ENCODE results near the gene CD180. TPM values are rescaled to one million over a fixed set of nuclear protein-coding genes. Genes with fewer than 3 reads are reported as not detected.

The CD180 gene
- total RNA-seq, 1 donor from 2014 or later: not detected

- DNase-seq (ENCODE audit: low spot score): no peak
- H3K4me3 Mint-ChIP-seq (ENCODE audit: unreplicated experiment): no peak overlapping the region
- no peaks in the 10 kb centered on the region for H3K27me3 Mint-ChIP-seq (ENCODE audit: low read depth)
- H3K27ac Mint-ChIP-seq (ENCODE audit: unreplicated experiment): no peak overlapping the region
- TF ChIP-seq CTCF (IDR thresholded peaks at IDR 0.05): no peak
- H3K9me3 Mint-ChIP-seq (ENCODE audit: low read depth): no peaks in the 10 kb centered on the region
- H3K4me1 Mint-ChIP-seq (ENCODE audit: low read depth): no peaks in the 10 kb centered on the region
- H3K36me3 Mint-ChIP-seq (ENCODE audit: low read depth): peaks cover 33% of the 10 kb centered on the region
Observed at GRCh38 chr5:67146574-67146973, 50.0 kb downstream of the CD180 start.

- Mint-ChIP-seq H3K9me3 (ENCODE audit: low read depth) (no peaks in the 10 kb centered on the region), H3K36me3 (ENCODE audit: low read depth) (peaks cover 23% of the 10 kb centered on the region), H3K4me3 (ENCODE audit: unreplicated experiment) (no peak overlapping the region), H3K27me3 (ENCODE audit: low read depth) (no peaks in the 10 kb centered on the region), H3K27ac (ENCODE audit: unreplicated experiment) (no peak overlapping the region), H3K4me1 (ENCODE audit: low read depth) (no peaks in the 10 kb centered on the region)
- no peak for DNase-seq (ENCODE audit: low spot score)
- no peak for TF ChIP-seq CTCF (IDR thresholded peaks at IDR 0.05)
Observed at GRCh38 chr5:67144183-67144639, 52.4 kb downstream of the CD180 start.

DNA sequence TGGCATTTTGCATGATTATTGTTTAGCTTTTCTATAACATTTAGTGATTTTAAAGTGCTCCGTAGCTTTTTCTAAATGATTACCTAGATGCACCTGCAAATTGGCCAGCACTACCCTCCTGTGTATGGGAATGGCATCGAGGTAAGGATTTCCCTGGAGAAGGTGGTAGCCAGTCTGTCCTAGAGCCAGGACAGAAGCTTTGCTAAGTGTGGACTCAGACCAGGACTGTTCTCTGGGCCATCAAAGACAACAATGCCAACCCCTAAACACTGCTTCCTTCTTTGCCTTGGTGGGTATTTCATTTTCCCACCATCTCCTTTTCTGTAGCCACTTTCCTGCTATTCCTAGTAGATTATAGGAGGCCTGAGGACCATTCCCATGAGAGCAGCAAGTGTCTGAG lies 53.0 kb downstream of the CD180 start:
- Mint-ChIP-seq H3K4me3 (ENCODE audit: unreplicated experiment) (no peak overlapping the region), H3K36me3 (ENCODE audit: low read depth) (peaks cover 23% of the 10 kb centered on the region), H3K27me3 (ENCODE audit: low read depth) (no peaks in the 10 kb centered on the region), H3K9me3 (ENCODE audit: low read depth) (no peaks in the 10 kb centered on the region), H3K27ac (ENCODE audit: unreplicated experiment) (no peak overlapping the region), H3K4me1 (ENCODE audit: low read depth) (no peaks in the 10 kb centered on the region)
- TF ChIP-seq CTCF (IDR thresholded peaks at IDR 0.05): no peak
- DNase-seq (ENCODE audit: low spot score): no peak

GRCh38 chr5:67142816-67143215 lies 53.8 kb downstream of the CD180 start:
- Mint-ChIP-seq H3K27me3 (ENCODE audit: low read depth) (no peaks in the 10 kb centered on the region), H3K27ac (ENCODE audit: unreplicated experiment) (no peak overlapping the region), H3K9me3 (ENCODE audit: low read depth) (no peaks in the 10 kb centered on the region), H3K4me3 (ENCODE audit: unreplicated experiment) (no peak overlapping the region), H3K36me3 (ENCODE audit: low read depth) (peaks cover 23% of the 10 kb centered on the region), H3K4me1 (ENCODE audit: low read depth) (no peaks in the 10 kb centered on the region)
- TF ChIP-seq CTCF (IDR thresholded peaks at IDR 0.05): no peak
- DNase-seq (ENCODE audit: low spot score): no peak

DNA sequence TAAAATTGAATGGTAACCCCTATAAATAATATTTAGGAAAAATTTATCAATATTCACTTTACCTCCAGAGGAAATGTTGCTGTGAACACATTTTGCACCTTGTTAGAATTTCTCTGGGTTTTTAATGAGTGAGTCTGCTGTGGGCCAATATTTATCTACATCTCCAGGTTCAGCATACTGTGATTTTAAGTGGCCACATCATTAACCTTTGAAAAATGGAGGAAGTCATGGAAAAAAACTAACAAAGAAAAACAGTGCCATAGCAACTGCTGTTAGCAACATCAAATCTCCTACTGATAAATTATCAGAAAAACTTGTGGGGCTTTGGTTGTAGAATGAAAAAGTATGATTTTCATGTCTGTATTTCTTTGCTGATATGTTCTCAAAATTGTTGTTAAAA lies 55.0 kb downstream of the CD180 start:
- Mint-ChIP-seq H3K36me3 (ENCODE audit: low read depth) (peaks cover 23% of the 10 kb centered on the region), H3K27ac (ENCODE audit: unreplicated experiment) (no peak overlapping the region), H3K4me3 (ENCODE audit: unreplicated experiment) (no peak overlapping the region), H3K4me1 (ENCODE audit: low read depth) (no peaks in the 10 kb centered on the region), H3K27me3 (ENCODE audit: low read depth) (no peaks in the 10 kb centered on the region), H3K9me3 (ENCODE audit: low read depth) (no peaks in the 10 kb centered on the region)
- no peak for DNase-seq (ENCODE audit: low spot score)
- no peak for TF ChIP-seq CTCF (IDR thresholded peaks at IDR 0.05)
